ENCODE data around the gene DACH1. TPM values are rescaled to one million over a fixed set of nuclear protein-coding genes. Genes with fewer than 3 reads are reported as not detected.

The DACH1 gene
- total RNA-seq, 1 experiment from 2014 or later: 0.29 TPM

GRCh38 chr13:71629167-71629566, 237.8 kb downstream of the DACH1 start:
- DNase-seq (ENCODE audit: low read depth): no peak

GRCh38 chr13:71626421-71627117, 240.4 kb downstream of the DACH1 start:
- no peak for DNase-seq (ENCODE audit: low read depth)

GRCh38 chr13:71625694-71626093, 241.3 kb downstream of the DACH1 start:
- peak; percentile 3 for DNase-seq (ENCODE audit: low read depth)

GRCh38 chr13:71624653-71625600, 242.1 kb downstream of the DACH1 start:
- DNase-seq (ENCODE audit: low read depth): no peak

- no peak for DNase-seq (ENCODE audit: low read depth)
These were observed 245.6 kb downstream of the DACH1 start for GRCh38 chr13:71621174-71622124.

DNA sequence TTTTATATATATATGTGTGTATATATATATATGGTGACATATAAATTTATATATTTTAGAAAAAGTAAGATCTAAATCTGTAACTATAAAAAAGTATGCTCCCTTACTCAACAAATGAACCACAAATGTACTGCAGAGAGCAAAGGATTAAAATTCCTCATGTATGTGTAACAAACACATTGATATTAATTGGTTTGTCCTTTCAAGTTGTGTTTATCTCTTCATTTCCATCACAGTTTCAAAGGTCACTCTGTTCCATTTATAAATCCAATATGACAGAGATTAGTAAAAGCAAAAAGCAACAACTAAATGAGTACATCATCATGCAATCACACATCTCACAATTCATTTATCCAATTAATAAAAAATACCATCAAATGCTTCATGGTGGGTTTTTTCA, 247.9 kb downstream of the DACH1 start:
- no peak for DNase-seq (ENCODE audit: low read depth)

DNA sequence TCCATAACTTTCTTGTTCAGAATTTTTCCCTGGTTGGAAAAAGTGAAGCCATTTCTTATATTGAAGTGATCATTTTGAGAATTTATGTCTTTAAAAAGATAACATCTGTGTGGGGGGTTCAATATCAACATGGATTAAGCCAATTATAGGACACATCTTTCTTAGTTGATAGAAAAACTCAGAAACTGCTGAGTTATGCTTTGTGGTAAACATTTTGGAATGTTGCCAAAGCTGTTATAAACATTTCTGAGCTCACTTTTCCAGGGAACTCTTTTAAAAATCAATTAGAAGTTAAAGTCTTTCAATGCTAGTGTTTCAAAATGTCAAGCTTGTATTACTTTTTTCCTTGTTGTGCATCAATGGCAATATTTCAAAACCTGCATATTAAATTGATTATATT, 248.8 kb downstream of the DACH1 start:
- no peak for DNase-seq (ENCODE audit: low read depth)

DNA sequence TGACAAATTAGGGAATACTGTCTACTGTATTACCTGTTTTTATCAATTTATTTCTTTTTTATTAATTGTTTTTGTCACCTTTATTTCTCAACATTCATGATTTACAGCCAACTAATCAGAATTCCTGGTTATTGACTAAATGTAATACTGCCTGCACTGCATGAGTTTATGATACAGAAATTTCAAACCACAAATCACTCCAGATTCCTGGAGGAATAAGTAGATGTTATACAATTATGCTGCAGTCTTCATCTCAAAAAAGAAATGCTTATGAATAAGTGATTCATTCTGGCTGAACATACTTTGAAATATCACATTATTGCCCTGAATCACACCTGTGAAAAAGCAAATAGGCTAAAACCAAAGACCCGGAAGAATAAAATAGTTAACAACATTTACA, 249.7 kb downstream of the DACH1 start:
- DNase-seq (ENCODE audit: low read depth): no peak

- DNase-seq (ENCODE audit: low read depth): no peak
These were observed 253.8 kb downstream of the DACH1 start for GRCh38 chr13:71613066-71613745.

- no peak for DNase-seq (ENCODE audit: low read depth)
These were observed 255.7 kb downstream of the DACH1 start for GRCh38 chr13:71611292-71611691.

- no peak for DNase-seq (ENCODE audit: low read depth)
These were observed 256.1 kb downstream of the DACH1 start for GRCh38 chr13:71610876-71611275.

DNA sequence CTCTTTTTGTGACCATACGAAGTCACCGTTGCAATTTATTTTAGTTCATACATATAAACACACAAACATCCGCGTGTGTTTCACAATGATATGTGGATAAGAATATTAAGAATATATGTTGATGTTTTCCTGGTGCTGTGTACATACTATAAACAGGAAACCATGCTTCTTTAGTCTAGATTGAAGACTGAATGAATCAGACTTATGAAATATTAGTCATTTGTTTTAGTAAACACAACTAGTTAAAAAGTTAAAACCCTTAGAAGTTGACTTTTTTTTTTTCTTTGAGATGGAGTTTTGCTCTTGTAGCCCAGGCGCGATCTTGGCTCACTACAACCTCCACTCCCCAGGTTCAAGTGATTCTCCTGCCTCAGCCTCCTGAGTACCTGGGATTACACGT, 257.7 kb downstream of the DACH1 start:
- DNase-seq (ENCODE audit: low read depth): no peak

GRCh38 chr13:71607575-71607974, 259.4 kb downstream of the DACH1 start:
- DNase-seq (ENCODE audit: low read depth): no peak

- no peak for DNase-seq (ENCODE audit: low read depth)
These were observed 260.2 kb downstream of the DACH1 start for GRCh38 chr13:71606818-71607217.

- DNase-seq (ENCODE audit: low read depth): peak; percentile 29
These were observed 261.3 kb downstream of the DACH1 start for GRCh38 chr13:71605744-71606143.

- DNase-seq (ENCODE audit: low read depth): no peak
These were observed 263.7 kb downstream of the DACH1 start for GRCh38 chr13:71603255-71603654.

GRCh38 chr13:71602344-71602743, 264.7 kb downstream of the DACH1 start:
- DNase-seq (ENCODE audit: low read depth): no peak

GRCh38 chr13:71597150-71597549, 269.9 kb downstream of the DACH1 start:
- DNase-seq (ENCODE audit: low read depth): no peak

- no peak for DNase-seq (ENCODE audit: low read depth)
These were observed 270.9 kb downstream of the DACH1 start for GRCh38 chr13:71596116-71596515.

- DNase-seq (ENCODE audit: low read depth): no peak
These were observed 273.4 kb downstream of the DACH1 start for GRCh38 chr13:71593566-71593965.

- no peak for DNase-seq (ENCODE audit: low read depth)
These were observed 275.6 kb downstream of the DACH1 start for GRCh38 chr13:71591374-71591773.
